HepG2 (cell line): ENCODE measurements around the gene ASCC3. TPM values are rescaled to one million over a fixed set of nuclear protein-coding genes. Genes with fewer than 3 reads are reported as not detected.
A peak's percentile ranks its signal among the peaks of the same experiment; 100 is the strongest.

Source experiments
- ATAC-seq: fragments of 200-7000 bp; cut with Tn5 transposase; 3 replicates; pipeline ENCODE4 v1.9.1; 2020; ENCODE audit warnings: mild to moderate bottlenecking, moderate library complexity
- BruUV-seq: library from RNA; stranded (reverse); fragments of 400-500 nt; replicated peaks from 2 replicates; lab custom pipeline; 2021; lab: Mats Ljungman, UMichigan
- CTCF ChIA-PET: fragments of 300-600 bp; formaldehyde crosslinking; extraction: SDS; loops from one replicate; lab custom pipeline; 2021; ENCODE audit warnings: low total read pairs, inconsistent platforms, low intra/inter-chr PET ratio; lab: Yijun Ruan, JAX
- POLR2A ChIA-PET: fragments of 350-600 bp; sonication (Branson Sonifier 250); formaldehyde crosslinking; loops from one replicate; lab custom pipeline; 2020; ENCODE audit warnings: antibody characterized with exemption, inconsistent platforms; lab: Yijun Ruan, JAX
- DNase-seq: peaks from one replicate; pipeline ENCODE4 v3.0.0-alpha.2; 2015; ENCODE audit warnings: low spot score
- FAIRE-seq: peaks from 3 replicates; lab custom pipeline; 2011; peaks lifted over from hg19 to GRCh38; lab: Jason Lieb, UNC
- H2AFZ ChIP-seq: one replicate; pipeline ENCODE4 v1.6.1; 2011; ENCODE audit warnings: low read length, inconsistent platforms
- H3K27ac ChIP-seq: fragments of 300-600 bp; 3 replicates; pipeline ENCODE4 v1.8.0; 2011; ENCODE audit warnings: mixed run types, mild to moderate bottlenecking, mixed read lengths, low read length, inconsistent platforms; ENCODE audit not compliant: insufficient read depth; ENCODE audit errors: extremely low read length
- H3K27me3 ChIP-seq, 2 experiments: fragments of 200-600 bp in 1 of 2; 2 replicates in 1 of 2; 3 replicates in 1 of 2; pipeline versions ENCODE4 v1.6.0 to v1.8.0; 2011; ENCODE audit warnings: low read length in 2 of 2, mild to moderate bottlenecking in 2 of 2, moderate library complexity in 2 of 2, inconsistent platforms in 1 of 2; ENCODE audit not compliant: insufficient read depth in 2 of 2, control insufficient read depth in 1 of 2
- H3K36me3 ChIP-seq, 2 experiments: fragments of 200-600 bp in 1 of 2; replicated peaks in 1 of 2; 2 replicates in 1 of 2; 3 replicates in 1 of 2; pipeline versions ENCODE4 v1.5.1 to v1.8.0; 2011; ENCODE audit warnings: low read length in 2 of 2, inconsistent platforms in 1 of 2; ENCODE audit not compliant: insufficient read depth in 2 of 2, control insufficient read depth in 1 of 2
- H3K4me1 ChIP-seq: 2 replicates; pipeline ENCODE4 v1.5.1; 2012; ENCODE audit warnings: low read length, inconsistent platforms; ENCODE audit not compliant: insufficient read depth
- H3K4me2 ChIP-seq: 2 replicates; pipeline ENCODE4 v1.6.0; 2011; ENCODE audit warnings: low read depth, low read length, inconsistent platforms
- H3K4me3 ChIP-seq, 3 experiments: fragments of 200-600 bp in 1 of 3; sonication (generic), shearing (Covaris generic) in 1 of 3; replicated peaks in 1 of 3; 2 replicates each; pipeline ENCODE4 v1.5.1; 2011 to 2016; ENCODE audit warnings: low read length in 3 of 3, inconsistent platforms in 2 of 3, low read depth in 2 of 3, mild to moderate bottlenecking in 2 of 3, control low read depth in 1 of 3, mixed read lengths in 1 of 3; ENCODE audit not compliant: insufficient read depth in 1 of 3
- H3K79me2 ChIP-seq: one replicate; pipeline ENCODE4 v1.6.1; 2011; ENCODE audit warnings: low read length, inconsistent platforms; ENCODE audit not compliant: insufficient read depth
- H3K9ac ChIP-seq: 2 replicates; pipeline ENCODE4 v1.6.0; 2011; ENCODE audit warnings: mild to moderate bottlenecking, low read depth, low read length, inconsistent platforms; ENCODE audit not compliant: insufficient read depth
- H3K9me3 ChIP-seq: 2 replicates; pipeline ENCODE4 v1.5.1; 2012; ENCODE audit warnings: mild to moderate bottlenecking, low read length
- H4K20me1 ChIP-seq: 2 replicates; pipeline ENCODE4 v1.6.0; 2011; ENCODE audit warnings: inconsistent platforms, mild to moderate bottlenecking, low read length, moderate library complexity; ENCODE audit not compliant: insufficient read depth
- BRD4 ChIP-seq: sonication (generic); formaldehyde crosslinking; IDR thresholded peaks from 2 replicates; pipeline ENCODE4 v1.4.0; 2020; ENCODE audit warnings: missing genetic modification reagents
- HHEX ChIP-seq: IDR thresholded peaks from 2 replicates; pipeline ENCODE4 v1.6.1; 2016; ENCODE audit warnings: control low read depth
- HNF4A ChIP-seq: sonication (generic); formaldehyde crosslinking; IDR thresholded peaks from 2 replicates; pipeline ENCODE4 v1.4.0; 2020; ENCODE audit warnings: missing genetic modification reagents
- KLF13 ChIP-seq: sonication (generic); formaldehyde crosslinking; IDR thresholded peaks from 2 replicates; pipeline ENCODE4 v1.4.0; 2020; ENCODE audit warnings: mild to moderate bottlenecking, missing genetic modification reagents
- MAFK ChIP-seq, 2 experiments: IDR thresholded peaks in 1 of 2; conservative IDR thresholded peaks in 1 of 2; 2 replicates each; pipeline ENCODE4 v1.6.1; 2011; ENCODE audit warnings: improper control_type of control experiment in 2 of 2, low read length in 2 of 2
- MZF1 ChIP-seq: sonication (generic); formaldehyde crosslinking; IDR thresholded peaks from 2 replicates; pipeline ENCODE4 v1.8.1; 2023; ENCODE audit warnings: mild to moderate bottlenecking, missing genetic modification reagents, borderline replicate concordance
- PBX3 ChIP-seq: sonication (generic); formaldehyde crosslinking; IDR thresholded peaks from 2 replicates; pipeline ENCODE4 v1.8.1; 2023; ENCODE audit warnings: missing genetic modification reagents, inconsistent platforms, borderline replicate concordance
- SRSF1 ChIP-seq: fragments of 200-400 bp; formaldehyde crosslinking; optimal IDR thresholded peaks from 2 replicates; pipeline ENCODE3; 2017; ENCODE audit warnings: mild to moderate bottlenecking, low read depth, low read length, moderate library complexity
- ZFP90 ChIP-seq: sonication (generic); formaldehyde crosslinking; IDR thresholded peaks from 2 replicates; pipeline ENCODE4 v1.8.0; 2022; ENCODE audit warnings: missing genetic modification reagents, mild to moderate bottlenecking, inconsistent platforms, borderline replicate concordance
- ZNF292 ChIP-seq: sonication (generic); formaldehyde crosslinking; IDR thresholded peaks from 2 replicates; pipeline ENCODE4 v1.8.1; 2022; ENCODE audit warnings: mild to moderate bottlenecking, low read depth, missing genetic modification reagents, borderline replicate concordance
- ZNF468 ChIP-seq: sonication (generic); formaldehyde crosslinking; IDR thresholded peaks from 2 replicates; pipeline ENCODE4 v1.8.0; 2022; ENCODE audit warnings: mild to moderate bottlenecking, moderate library complexity, missing genetic modification reagents
- ZNF639 ChIP-seq: conservative IDR thresholded peaks from 2 replicates; pipeline ENCODE4 v1.6.1; 2018; ENCODE audit warnings: missing genetic modification reagents
- ZNF841 ChIP-seq: sonication (generic); formaldehyde crosslinking; IDR thresholded peaks from 2 replicates; pipeline ENCODE4 v1.8.1; 2023; ENCODE audit warnings: missing genetic modification reagents, borderline replicate concordance
- ZNF891 ChIP-seq: sonication (generic); formaldehyde crosslinking; IDR thresholded peaks from 2 replicates; pipeline ENCODE4 v1.5.0; 2020; ENCODE audit warnings: mild to moderate bottlenecking, missing genetic modification reagents
- WGBS: methylation state at CpG from one replicate; pipeline ENCODE4 v1.1.6; 2017; ENCODE audit warnings: low lambda C conversion rate; 5-methylcytosine and 5-hydroxymethylcytosine counted together
- in situ Hi-C: cut with HindIII; loops from 2 replicates; pipeline ENCODE4 v1.10.0; 2017; ENCODE audit warnings: low pct_unique_long_range_greater_than_20kb; ENCODE audit not compliant: extremely low pct_ligation_motif_present
- intact Hi-C: fragments of 100-400 bp; cut with micrococcal nuclease; formaldehyde crosslinking; loops from one replicate; pipeline ENCODE4 v1.10.0; 2022; ENCODE audit not compliant: unreplicated experiment
- polyA plus RNA-seq, 8 experiments: library from polyadenylated mRNA; depleted of rRNA in 3 of 8; stranded (reverse) in 7 of 8; unstranded in 1 of 8; fragments of >200 nt; fragmentation: Illumina TruSeq in 4 of 8; extraction: Trizol in 4 of 8; gene quantifications; 2 replicates each; pipeline versions ENCODE4 v1.2.1 to v1.2.3, GENCODE V29; 2011 to 2016; ENCODE audit warnings: low read depth in 4 of 8, missing spikeins in 1 of 8, mixed read lengths in 1 of 8; ENCODE audit not compliant: insufficient read depth in 1 of 8
- total RNA-seq, 5 experiments: library from RNA; depleted of rRNA; stranded (reverse); fragments of >200 nt; fragmentation: Illumina TruSeq; extraction: Trizol; gene quantifications; 2 replicates each; pipeline ENCODE4 v1.2.3, GENCODE V29; 2016; ENCODE audit warnings: low read depth in 1 of 5
- TF ChIP-seq, protein P1 (sequence below): sonication (generic); formaldehyde crosslinking; IDR thresholded peaks from 2 replicates; pipeline ENCODE4 v1.5.0; 2020; ENCODE audit warnings: mild to moderate bottlenecking, missing genetic modification reagents
- TF ChIP-seq, protein P2 (sequence below): sonication (generic); formaldehyde crosslinking; IDR thresholded peaks from 2 replicates; pipeline ENCODE4 v1.4.0; 2020; ENCODE audit warnings: mild to moderate bottlenecking, missing genetic modification reagents
- TF ChIP-seq, protein P3 (sequence below): sonication (generic); formaldehyde crosslinking; IDR thresholded peaks from 2 replicates; pipeline ENCODE4 v1.4.0; 2020; ENCODE audit warnings: mild to moderate bottlenecking, missing genetic modification reagents

Gene ASCC3
- total and polyA plus RNA-seq, 2 of the 13 experiments (the other 11 are each of a cell fraction or from before 2014, with no cell fraction given): 23.1 to 55.7 TPM

DNA sequence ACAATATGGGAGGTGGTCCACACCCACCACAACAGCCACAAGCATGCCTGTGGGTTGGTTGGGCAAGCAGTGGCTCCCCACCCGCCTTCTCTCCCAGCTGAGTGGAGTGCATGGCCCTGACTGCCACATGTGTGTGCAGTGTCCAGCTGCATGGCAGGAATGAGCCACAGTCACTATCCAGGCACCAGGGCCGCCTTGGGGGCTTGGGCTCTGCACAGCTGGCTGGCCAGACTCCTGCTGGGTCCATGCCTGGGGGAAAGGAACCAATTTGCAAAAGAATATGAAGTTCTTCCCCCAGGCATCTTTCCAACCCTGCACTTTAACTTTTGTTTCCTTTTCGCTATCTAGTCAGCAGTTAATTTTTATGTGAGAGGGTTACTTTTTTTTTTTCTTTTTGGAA, 11.6 kb upstream of the ASCC3 start:
- Histone ChIP-seq H3K4me2 (no peak overlapping the region), H3K4me3 (no peak overlapping the region), H2AFZ (no peak overlapping the region), H3K9ac (no peak overlapping the region), H3K79me2 (no peaks in the 10 kb centered on the region), H3K36me3 (no peaks in the 10 kb centered on the region), H3K27ac (no peak overlapping the region), H3K9me3 (no peaks in the 10 kb centered on the region), H3K4me1 (no peaks in the 10 kb centered on the region), H3K27me3 (no peaks in the 10 kb centered on the region), H4K20me1 (no peaks in the 10 kb centered on the region)
- FAIRE-seq: no peak
- peak; percentile 64 for ATAC-seq
- TF ChIP-seq ZFP90 (CRISPR knock-in tag) (no peak), KLF13 (CRISPR knock-in tag) (no peak), HNF4A (no peak), SRSF1 (no peak), ZNF292 (CRISPR knock-in tag) (no peak), ZNF891 (CRISPR knock-in tag) (no peak), ZNF468 (CRISPR knock-in tag) (no peak), BRD4 (CRISPR knock-in tag) (no peak), MZF1 (CRISPR knock-in tag) (no peak), MAFK (conservative IDR thresholded peaks at IDR 0.05 in 1 of 2, IDR thresholded peaks at IDR 0.05 in 1 of 2; ENCODE audit: low read length in 2 of 2) (no peak), ZNF841 (CRISPR knock-in tag) (no peak), PBX3 (CRISPR knock-in tag) (no peak), ZNF639 (CRISPR knock-in tag) (no peak), HHEX (CRISPR knock-in tag) (no peak)
- TF ChIP-seq, protein P1, sequence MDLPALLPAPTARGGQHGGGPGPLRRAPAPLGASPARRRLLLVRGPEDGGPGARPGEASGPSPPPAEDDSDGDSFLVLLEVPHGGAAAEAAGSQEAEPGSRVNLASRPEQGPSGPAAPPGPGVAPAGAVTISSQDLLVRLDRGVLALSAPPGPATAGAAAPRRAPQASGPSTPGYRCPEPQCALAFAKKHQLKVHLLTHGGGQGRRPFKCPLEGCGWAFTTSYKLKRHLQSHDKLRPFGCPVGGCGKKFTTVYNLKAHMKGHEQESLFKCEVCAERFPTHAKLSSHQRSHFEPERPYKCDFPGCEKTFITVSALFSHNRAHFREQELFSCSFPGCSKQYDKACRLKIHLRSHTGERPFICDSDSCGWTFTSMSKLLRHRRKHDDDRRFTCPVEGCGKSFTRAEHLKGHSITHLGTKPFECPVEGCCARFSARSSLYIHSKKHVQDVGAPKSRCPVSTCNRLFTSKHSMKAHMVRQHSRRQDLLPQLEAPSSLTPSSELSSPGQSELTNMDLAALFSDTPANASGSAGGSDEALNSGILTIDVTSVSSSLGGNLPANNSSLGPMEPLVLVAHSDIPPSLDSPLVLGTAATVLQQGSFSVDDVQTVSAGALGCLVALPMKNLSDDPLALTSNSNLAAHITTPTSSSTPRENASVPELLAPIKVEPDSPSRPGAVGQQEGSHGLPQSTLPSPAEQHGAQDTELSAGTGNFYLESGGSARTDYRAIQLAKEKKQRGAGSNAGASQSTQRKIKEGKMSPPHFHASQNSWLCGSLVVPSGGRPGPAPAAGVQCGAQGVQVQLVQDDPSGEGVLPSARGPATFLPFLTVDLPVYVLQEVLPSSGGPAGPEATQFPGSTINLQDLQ: no peak
- TF ChIP-seq, protein P2, sequence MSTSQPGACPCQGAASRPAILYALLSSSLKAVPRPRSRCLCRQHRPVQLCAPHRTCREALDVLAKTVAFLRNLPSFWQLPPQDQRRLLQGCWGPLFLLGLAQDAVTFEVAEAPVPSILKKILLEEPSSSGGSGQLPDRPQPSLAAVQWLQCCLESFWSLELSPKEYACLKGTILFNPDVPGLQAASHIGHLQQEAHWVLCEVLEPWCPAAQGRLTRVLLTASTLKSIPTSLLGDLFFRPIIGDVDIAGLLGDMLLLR (CRISPR knock-in tag): no peak
- TF ChIP-seq, protein P3, sequence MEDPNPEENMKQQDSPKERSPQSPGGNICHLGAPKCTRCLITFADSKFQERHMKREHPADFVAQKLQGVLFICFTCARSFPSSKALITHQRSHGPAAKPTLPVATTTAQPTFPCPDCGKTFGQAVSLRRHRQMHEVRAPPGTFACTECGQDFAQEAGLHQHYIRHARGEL (CRISPR knock-in tag): no peak
- CTCF ChIA-PET: no interaction called here
- intact Hi-C loops (no loop called here), in situ Hi-C loops (no loop called here)
- whole genome bisulfite sequencing: 15% methylated on average over 3 of the region's 3 CpGs
- no peak for DNase-seq
- no TSS peak for BruUV-seq
- POLR2A ChIA-PET: no interaction called here
